HTR-8/SVneo (cell line): Measurements from ENCODE around the gene PTP4A1.

Source experiments
- DNase-seq: peaks from one replicate; pipeline ENCODE4 v3.0.0; 2011; ENCODE audit warnings: low spot score, mixed read lengths; ENCODE audit not compliant: insufficient read length
- FAIRE-seq: peaks from 2 replicates; lab custom pipeline; 2011; peaks lifted over from hg19 to GRCh38; lab: Jason Lieb, UNC

The PTP4A1 gene

DNA sequence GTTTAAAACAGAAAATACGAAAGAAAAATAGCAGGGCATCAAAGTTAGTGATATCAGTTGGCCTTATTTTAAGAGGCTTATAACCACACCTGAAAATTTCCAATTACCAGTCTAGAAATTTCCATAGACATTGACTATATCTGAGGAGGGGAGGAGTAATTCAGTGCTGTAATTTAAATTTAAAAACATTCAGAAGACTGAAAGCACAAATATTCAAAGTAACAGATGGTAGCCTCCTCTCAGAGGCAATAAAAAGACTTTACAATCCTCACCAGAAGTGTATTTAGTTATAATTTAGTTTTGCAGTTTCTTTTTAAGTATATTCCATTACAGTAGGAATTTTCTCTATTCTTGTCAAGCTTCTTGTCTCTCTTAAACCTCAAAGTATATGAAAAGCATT, 18.4 kb upstream of the PTP4A1 start:
- FAIRE-seq (no peak), DNase-seq (no peak)

DNA sequence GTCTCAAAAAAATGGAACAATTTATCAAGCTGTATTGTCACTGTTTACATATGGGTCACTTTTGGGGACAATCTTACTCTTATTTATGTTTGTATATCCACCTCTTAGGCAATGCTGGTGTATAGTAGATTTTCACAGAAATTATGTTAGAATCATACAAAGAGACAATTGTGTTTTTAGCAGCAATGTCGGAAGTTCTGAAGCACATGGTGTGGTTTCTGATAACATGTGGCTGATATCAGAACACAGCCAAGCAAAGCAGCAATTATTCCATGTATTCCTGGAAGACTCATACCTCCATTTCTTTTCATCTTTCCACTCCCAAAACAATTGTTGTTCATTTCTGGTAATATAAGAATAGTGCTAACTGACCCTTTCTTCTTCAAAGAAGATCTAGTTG, 17.5 kb upstream of the PTP4A1 start:
- DNase-seq, result no peak
- no peak for FAIRE-seq

DNA sequence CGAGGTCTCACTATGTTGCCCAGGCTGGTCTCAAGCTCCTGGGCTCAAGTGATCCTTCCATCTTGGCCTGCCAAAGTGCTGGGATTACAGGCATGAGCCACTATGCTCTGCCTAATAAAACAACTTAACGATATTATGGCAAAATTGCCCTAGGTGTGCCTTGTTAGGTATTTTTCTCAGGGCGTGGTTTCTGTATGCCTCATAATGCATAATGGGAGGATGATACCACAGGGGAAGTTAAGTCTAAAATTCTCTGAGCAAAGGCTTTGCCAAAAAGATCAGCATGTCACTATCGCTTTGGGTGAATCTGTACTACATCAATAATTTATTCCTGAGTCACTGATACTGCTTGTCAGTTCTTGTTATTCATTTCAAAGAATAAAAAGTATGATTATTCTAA, 15.9 kb upstream of the PTP4A1 start:
- no peak for DNase-seq
- FAIRE-seq, result no peak

DNA sequence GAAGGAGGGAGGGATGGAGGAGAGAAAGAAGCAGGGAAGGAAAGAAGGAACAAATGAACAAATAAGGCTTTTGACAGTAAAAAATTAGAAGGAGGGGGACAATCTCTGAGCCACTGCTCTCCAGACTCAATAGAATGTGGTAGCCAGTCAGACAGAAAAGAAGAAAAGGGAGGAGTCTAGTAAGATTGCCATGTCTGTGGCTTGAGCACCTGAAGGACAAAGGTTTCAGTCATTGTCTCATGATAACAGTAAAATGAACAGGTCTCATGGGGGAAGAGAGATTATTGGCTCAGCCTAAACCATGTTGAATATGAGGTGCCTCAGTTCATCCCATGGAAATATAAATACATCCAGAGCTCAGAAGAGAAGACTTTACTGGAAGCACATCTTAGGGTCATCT, 14.0 kb upstream of the PTP4A1 start:
- no peak for FAIRE-seq

DNA sequence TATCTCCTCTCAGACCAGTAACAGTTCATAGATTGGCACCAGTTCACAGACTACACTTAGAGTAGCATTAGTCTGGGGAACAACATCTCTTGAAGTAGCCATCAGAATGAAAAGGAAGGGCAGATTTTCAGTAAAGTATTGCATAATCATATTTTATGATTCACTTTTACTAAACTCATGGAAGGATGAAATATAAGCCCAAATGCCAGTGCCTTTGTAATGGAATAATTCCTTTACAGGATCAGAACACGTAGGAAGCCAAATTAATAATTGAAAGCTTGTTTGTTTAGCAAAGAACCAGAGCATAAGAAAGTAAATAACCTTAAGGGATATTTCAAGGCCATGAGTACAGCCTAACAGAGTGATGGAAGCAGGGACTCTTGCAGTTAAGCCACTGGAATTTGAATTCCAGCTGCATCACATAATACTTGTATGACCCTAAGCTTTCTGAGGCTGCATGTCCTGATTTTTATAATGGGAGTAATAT, 11.4 kb upstream of the PTP4A1 start:
- FAIRE-seq (no peak), DNase-seq (peak; percentile 33)

More for the DNA sequence above, 14.0 kb upstream of the PTP4A1 start:
- no peak for DNase-seq

DNA sequence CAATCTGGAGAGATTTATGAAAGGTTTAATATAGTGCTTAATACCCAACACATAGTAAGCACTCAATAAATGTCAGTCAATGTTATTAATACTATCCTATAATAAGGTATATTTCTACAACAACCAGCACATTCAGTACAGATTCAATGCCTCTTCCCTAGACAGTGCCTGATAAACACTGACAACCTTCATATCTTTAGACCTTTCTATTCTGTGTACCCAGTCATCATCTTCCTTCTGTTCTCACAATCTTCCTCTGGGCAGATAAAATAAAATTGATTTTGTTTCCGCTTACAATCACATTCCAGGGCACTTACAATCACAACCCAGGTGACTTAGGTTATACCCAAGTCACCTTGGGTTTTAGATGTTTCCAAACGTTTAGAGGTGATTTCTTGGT, 11.0 kb upstream of the PTP4A1 start:
- DNase-seq (no peak), FAIRE-seq (no peak)

DNA sequence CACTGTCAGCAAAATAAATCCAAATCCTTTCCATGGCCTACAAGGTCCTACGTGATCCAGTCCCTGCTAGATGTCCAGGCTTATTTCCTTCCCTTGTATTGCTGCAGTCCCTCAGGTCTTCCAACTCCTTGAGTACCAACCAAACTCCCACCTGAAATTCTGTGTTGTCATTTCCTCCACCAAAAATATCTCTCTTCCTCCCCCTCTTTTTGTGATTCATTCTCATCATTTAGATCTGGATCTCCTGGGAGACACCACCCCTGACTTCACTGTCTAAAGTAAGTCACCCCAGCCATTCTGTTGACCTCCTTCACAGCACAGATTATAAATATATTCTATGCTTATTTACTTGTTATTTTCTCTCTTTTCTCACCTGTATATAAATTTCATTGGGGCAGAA, 9.0 kb upstream of the PTP4A1 start:
- FAIRE-seq (no peak), DNase-seq (no peak)

DNA sequence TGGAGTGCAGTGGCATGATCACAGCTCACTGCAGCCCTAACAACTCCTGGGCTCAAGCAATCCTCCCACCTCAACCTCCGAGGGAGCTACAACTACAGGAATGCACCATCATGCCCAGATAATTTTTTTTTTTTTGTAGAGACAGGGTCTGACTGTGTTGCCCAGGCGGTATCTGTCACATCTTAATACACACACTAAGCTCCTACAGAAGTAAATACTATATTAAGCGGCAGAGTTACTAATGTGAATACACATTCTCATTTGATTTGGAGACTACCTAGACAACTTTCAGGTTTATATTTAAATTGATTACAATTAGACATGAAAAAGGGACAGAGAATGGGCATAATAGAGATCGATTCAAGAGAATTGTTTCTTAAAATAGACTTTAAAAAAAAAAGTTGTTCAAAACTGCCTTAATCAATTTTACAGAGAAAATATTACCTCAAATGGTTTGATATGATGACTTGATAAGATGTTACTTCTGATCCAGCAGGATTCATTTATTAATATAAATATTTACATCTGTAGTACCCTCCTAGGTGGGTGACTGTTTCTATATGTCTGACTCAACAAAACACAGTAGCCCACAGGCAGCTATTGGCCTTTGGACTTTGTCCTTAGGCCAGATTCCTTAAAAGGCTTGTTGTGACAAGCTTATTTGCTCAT, 7.1 kb upstream of the PTP4A1 start:
- DNase-seq (no peak), FAIRE-seq (no peak)

DNA sequence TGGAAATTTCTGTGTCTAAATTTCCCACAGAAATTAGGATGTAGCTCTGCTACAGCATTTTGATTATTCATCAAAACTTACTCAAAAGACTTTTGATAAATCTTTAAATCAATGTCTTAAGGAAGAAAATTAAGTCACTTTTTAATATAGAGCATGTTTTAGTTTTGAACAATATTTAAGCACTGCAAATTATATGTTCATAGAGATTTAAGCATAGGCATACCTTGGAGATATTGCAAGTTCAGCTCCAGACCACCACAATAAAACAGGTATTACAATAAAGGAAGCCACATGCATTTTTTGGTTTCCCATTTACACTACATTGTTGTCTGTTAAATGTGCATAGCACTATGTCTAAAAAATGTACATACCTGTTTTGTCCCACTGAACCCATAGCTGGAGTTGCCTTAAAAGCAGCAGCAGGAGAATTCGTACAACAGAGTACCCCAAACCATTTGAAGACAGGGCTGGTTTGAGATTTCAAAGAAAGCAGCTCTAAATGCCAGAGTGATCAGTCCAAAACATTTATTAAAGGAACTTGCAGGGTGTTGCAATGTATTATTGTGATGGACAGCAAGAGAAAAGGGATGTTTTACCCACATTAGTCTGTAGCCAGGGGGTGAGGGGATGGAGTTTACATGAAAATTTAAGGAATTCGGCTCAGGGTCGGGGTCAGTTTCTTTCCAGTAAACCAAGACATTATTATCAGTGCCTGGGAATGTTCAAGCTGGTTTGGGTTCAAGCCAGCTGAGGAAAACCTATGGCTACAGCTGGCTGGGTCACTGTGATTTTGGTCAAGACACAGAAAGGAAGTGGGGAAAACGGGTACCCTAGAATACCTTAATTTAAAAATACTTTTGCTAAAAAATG, 6.3 kb upstream of the PTP4A1 start:
- no peak for FAIRE-seq

DNA sequence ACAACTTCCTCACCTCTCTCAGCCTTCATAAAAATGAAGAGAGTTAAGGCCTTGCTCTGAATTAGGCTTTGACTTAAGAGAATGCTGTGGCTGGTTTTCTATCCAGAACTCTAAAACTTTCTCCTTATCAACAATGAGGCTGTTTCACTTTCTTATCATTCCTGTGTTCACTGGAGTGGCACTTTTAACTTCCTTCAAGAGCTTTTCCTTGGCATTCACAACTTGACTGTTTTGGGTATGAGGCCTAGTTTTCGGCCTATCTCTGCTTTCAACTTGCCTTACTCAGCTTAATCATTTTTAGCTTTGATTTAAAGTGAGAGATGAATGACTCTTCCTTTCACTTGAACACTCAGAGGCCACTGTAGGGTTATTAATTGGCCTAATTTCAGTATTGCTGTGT, 4.3 kb upstream of the PTP4A1 start:
- FAIRE-seq, result no peak
- no peak for DNase-seq

More for the DNA sequence above, 6.3 kb upstream of the PTP4A1 start:
- no peak for DNase-seq

DNA sequence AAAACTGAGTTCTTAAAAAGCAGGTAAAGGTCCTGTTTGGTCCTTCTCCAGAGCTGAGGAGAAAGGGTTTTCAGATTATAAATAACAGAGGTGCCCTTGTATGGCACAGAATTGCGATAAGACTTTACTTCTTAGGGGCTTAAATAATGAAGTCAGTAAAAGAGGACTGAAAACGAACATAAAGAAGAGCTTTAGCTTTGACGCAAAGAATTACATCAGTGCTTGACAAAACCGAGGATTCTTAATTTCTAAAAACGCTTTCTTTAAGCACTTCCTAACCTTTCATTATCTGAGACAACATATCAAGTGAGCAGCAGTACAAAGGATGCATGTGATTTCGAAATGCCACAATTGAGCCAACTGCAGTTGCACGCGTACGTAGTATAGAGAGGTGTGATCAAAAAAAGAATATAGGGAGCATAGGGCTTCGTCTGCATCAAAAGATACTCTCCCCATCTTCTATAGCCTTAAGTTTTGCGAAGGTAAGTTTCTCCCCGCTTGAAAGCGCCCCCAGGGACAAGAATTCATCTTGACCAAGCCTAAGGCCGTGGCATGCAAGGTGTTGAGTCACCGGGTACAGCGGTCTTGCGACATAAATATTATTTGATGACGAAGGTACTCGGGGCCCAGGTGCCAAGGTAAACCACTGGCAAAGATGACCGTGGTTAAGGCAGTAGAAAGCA, 778 bp upstream of the PTP4A1 start:
- no peak for FAIRE-seq
- DNase-seq, result peak; percentile 33

DNA sequence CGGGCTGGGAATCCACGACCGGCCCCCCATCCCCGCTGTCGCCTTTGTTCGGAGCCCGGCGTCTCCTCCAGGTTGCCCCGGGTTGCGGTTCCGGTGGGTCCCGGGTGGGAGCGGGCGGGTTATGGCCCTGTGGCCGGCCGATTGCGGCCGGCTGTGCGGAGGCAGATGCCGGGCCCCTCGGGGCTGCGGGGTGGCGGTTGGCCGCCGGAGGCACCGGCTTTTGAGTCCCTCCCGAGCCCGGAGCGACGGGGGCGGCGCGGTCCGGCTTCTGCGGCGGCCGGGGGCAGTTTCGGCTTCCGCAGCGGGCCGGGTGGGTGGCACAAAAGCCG, 431 bp downstream of the PTP4A1 start:
- DNase-seq (no peak), FAIRE-seq (no peak)

DNA sequence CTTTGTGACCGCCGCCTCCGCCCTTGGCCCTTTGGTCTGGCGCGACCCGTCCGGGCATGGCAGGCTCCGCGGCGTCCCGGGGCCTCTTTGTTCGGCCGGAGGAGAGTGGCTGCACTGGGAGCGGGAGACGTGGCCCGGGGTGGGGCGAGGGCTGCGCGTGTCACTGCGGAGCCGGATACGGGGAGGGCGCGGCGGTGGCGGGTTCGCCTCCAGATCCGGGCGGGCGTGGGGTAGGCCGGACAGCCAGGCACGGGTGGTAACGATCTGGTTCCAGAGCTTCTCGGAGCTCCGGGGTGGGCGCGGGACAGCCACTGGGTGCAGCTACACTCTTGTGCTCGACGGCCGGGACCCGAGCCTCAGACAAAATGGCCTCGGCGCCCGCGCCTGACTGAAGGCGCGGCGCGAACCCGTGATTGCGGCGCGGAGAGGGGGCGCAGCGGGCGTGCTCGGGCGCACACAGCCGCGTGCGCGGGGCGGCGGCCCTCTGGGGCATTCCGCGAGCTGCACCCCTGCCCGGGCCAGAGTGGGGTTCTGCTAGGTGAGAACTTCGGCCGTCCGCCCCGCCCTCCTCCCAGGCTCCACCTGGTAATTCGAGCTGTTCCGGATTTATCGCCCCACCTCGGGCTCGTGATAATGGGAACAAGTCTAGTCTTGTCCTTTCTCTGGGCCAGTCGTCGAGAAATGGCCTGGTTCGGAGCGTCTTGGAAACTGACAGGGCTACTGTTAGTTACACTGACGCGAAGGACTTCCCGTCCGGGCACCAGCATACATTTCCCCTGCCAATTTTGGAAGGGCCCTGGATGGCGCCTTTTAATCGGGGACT, 1.0 kb downstream of the PTP4A1 start:
- FAIRE-seq, result no peak
- DNase-seq, result peak; percentile 45

DNA sequence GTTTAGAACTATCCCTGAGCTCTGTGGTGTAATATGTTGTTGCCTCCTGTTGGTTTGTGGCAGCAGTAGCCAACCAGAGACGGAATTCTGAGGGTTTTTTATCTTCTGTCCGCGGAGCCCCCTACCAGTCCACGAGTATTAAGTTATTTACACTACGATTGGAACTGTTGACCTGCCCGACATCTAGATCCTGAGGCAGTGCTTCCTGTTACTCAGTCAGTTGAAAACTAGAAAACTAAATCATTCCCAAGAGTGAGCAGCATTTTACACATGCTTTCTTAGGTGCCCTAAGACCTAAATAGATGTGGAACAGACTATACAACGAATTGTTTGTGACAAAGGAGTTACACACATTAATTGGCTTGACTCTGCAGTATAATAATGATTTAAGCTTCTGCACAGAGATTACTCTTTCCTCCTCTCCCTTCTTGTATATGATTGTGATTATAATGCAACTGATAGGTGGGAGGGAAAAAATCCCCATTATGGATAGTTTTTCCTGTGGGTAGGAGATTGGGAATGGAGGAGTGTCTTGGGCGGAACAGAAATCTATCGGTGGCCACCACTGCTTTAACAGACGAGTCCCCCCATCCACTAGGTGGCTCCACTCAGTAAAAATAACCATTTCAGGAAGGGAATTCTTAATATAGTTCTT, 1.7 kb downstream of the PTP4A1 start:
- DNase-seq, result no peak
- FAIRE-seq, result no peak

DNA sequence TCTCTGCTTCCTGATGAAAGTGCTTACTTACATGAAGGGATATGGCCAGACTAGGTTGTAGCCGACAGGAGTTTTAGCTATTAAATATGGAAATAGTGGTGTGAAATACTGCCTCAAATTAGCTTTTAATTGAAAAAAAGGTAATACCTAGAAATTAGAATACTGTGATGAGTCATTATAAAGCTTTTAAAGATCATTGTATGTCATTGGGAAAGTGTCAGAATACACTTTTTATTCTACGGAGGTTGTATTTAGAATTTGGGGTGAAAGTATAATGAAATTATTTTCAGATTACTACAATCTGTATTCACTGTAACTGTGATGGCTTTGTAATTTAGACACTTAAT, 2.2 kb downstream of the PTP4A1 start:
- no peak for FAIRE-seq
- no peak for DNase-seq

DNA sequence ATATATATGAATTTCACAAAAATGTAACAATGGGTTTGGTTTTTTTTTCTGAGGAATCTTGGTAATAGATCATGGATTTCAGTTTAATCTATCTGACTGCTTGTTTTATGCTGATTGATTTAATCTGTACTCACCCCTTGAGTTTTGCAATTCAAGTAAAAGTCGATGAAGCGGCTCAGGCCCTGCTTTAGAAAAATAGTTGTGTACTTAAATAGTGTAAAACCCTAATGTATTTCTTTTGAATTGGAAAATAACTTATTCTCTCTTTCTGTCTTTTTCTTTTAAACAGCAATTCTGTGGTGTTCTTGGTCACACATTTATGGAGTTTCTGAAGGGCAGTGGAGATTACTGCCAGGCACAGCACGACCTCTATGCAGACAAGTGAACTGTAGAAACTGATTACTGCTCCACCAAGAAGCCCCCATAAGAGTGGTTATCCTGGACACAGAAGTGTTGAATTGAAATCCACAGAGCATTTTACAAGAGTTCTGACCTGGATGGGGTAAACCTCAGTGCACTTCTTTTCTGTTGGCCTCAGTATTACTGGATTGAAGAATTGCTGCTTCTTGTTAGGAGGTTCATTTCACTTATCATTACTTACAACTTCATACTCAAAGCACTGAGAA, 4.0 kb downstream of the PTP4A1 start:
- DNase-seq (no peak), FAIRE-seq (no peak)

DNA sequence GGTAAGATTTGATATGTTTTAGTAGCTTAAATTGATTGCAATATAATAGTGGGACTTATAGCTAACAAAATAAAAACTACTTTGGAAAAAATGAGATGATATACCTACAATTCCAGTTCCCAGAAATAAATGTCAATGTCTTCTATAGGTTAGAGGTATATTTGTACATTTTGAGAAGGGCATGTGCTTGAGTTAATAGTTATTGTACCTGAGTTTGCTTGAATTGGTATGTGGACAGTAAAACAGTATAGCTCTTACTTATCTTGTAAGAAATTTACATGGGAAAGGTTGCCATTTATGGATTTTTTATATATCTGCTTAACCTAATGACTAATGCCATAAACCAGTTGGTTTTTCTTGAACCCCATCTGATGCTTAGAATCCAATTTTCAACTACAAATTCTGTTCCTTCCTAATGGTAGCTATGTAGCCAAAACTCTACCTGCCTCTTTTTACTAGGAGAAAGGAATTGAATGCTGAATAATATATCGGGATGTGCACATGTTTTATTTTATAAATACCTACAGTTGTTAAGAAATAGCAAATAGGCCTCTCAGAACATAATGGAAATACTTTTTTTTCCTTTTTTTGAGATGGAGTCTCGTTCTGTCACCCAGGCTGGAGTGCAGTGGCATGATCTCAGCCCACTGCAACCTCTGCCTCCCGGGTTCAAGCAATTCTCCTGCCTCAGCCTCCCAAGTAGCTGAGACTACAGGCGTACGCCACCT, 4.9 kb downstream of the PTP4A1 start:
- no peak for DNase-seq
- FAIRE-seq, result no peak

DNA sequence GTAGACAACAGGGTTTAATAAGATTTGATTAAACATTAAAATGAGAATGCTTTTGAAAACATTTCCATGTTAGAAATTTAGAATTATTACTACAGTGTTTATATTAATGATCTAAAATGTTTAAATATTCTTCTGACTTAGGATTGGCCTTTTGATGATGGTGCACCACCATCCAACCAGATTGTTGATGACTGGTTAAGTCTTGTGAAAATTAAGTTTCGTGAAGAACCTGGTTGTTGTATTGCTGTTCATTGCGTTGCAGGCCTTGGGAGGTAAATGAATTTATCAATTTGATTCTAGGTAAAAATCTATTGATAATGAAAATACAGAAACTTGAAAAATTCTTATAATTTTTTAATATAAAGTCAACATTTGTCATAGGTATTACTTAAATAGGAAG, 6.5 kb downstream of the PTP4A1 start:
- FAIRE-seq (no peak), DNase-seq (no peak)
